K562 (cell line): Measurements from ENCODE around the gene CKM. TPM values are rescaled to one million over a fixed set of nuclear protein-coding genes. Genes with fewer than 3 reads are reported as not detected.

Experiments used
- BACH1 ChIP-seq: fragments of 200-800 bp; sonication (Bioruptor generic); IDR thresholded peaks from 2 replicates; pipeline ENCODE4 v1.6.1; 2016; ENCODE audit warnings: missing genetic modification characterization, missing compliant biosample characterization
- BMI1 ChIP-seq: fragments of 150-350 bp; IDR thresholded peaks from 2 replicates; pipeline ENCODE4 v1.6.1; 2014; ENCODE audit warnings: low read length
- BRF1 ChIP-seq: IDR thresholded peaks from 3 replicates; pipeline ENCODE4 v1.6.1; 2011; ENCODE audit warnings: borderline replicate concordance, mild to moderate bottlenecking; ENCODE audit not compliant: insufficient read length; ENCODE audit errors: extremely low read depth
- CCAR2 ChIP-seq: fragments of 200-400 bp; formaldehyde crosslinking; IDR thresholded peaks from 2 replicates; pipeline ENCODE4 v1.6.1; 2017; ENCODE audit warnings: mild to moderate bottlenecking, low read depth, low read length
- CHCHD3 ChIP-seq: fragments of 250-450 bp; sonication (Bioruptor Pico); IDR thresholded peaks from 2 replicates; pipeline ENCODE4 v2.1.2; 2022; ENCODE audit warnings: mild to moderate bottlenecking
- DPF2 ChIP-seq: fragments of 450-650 bp; IDR thresholded peaks from 2 replicates; pipeline ENCODE4 v1.6.1; 2016
- FOSL1 ChIP-seq: fragments of 200-800 bp; sonication (Bioruptor generic); conservative IDR thresholded peaks from 2 replicates; pipeline ENCODE4 v1.6.1; 2016; ENCODE audit warnings: missing genetic modification characterization, missing compliant biosample characterization
- HNRNPLL ChIP-seq: fragments of 200-400 bp; formaldehyde crosslinking; IDR thresholded peaks from 2 replicates; pipeline ENCODE4 v1.6.1; 2017; ENCODE audit warnings: low read length, low read depth, mild to moderate bottlenecking; ENCODE audit not compliant: poor library complexity, severe bottlenecking
- IRF2 ChIP-seq: sonication (generic); formaldehyde crosslinking; IDR thresholded peaks from 2 replicates; pipeline ENCODE4 v1.8.1; 2022; ENCODE audit warnings: mild to moderate bottlenecking, missing genetic modification reagents
- KAT2B ChIP-seq: IDR thresholded peaks from one replicate; pipeline ENCODE4 v1.6.1; 2012; ENCODE audit warnings: low read depth, mild to moderate bottlenecking, control low read depth, inconsistent platforms, low read length, moderate library complexity
- KDM1A ChIP-seq, 2 experiments: fragments of 450-650 bp; IDR thresholded peaks; 2 replicates each; pipeline ENCODE4 v1.6.1; 2016; ENCODE audit warnings: mild to moderate bottlenecking in 2 of 2
- KLF6 ChIP-seq: fragments of 250-450 bp; sonication (Bioruptor Pico); IDR thresholded peaks from 2 replicates; pipeline ENCODE4 v1.4.0; 2020; ENCODE audit warnings: mild to moderate bottlenecking, moderate library complexity, borderline replicate concordance
- MAFG ChIP-seq: fragments of 450-650 bp; conservative IDR thresholded peaks from 2 replicates; pipeline ENCODE4 v1.6.1; 2016; ENCODE audit warnings: missing genetic modification characterization, missing compliant biosample characterization
- MEF2D ChIP-seq: conservative IDR thresholded peaks from 2 replicates; pipeline ENCODE4 v1.6.1; 2016; ENCODE audit warnings: low read depth, missing genetic modification characterization, missing compliant biosample characterization
- NCOA6 ChIP-seq: fragments of 450-650 bp; IDR thresholded peaks from 2 replicates; pipeline ENCODE4 v1.6.1; 2017; ENCODE audit warnings: mild to moderate bottlenecking
- NR1H2 ChIP-seq: sonication (generic); formaldehyde crosslinking; IDR thresholded peaks from 2 replicates; pipeline ENCODE4 v1.4.0; 2020; ENCODE audit warnings: mild to moderate bottlenecking, missing genetic modification reagents
- RBM25 ChIP-seq: fragments of 200-400 bp; formaldehyde crosslinking; IDR thresholded peaks from 2 replicates; pipeline ENCODE4 v1.6.1; 2018; ENCODE audit warnings: low read length, low read depth, moderate library complexity; ENCODE audit not compliant: severe bottlenecking
- RUNX1 ChIP-seq: sonication (generic); IDR thresholded peaks from 2 replicates; pipeline ENCODE4 v1.6.1; 2016; ENCODE audit warnings: antibody characterized with exemption, low read depth
- SAFB ChIP-seq: fragments of 200-400 bp; formaldehyde crosslinking; IDR thresholded peaks from 2 replicates; pipeline ENCODE4 v1.6.1; 2017; ENCODE audit warnings: low read depth, low read length, borderline replicate concordance
- SIX5 ChIP-seq, 2 experiments: IDR thresholded peaks; 2 replicates each; pipeline ENCODE4 v1.6.1; 2011; ENCODE audit warnings: low read length in 2 of 2, borderline replicate concordance in 1 of 2, low read depth in 1 of 2, mild to moderate bottlenecking in 1 of 2, moderate library complexity in 1 of 2; ENCODE audit not compliant: insufficient read depth in 1 of 2
- SMARCA4 ChIP-seq: fragments of 450-650 bp; IDR thresholded peaks from 2 replicates; pipeline ENCODE4 v1.6.1; 2016
- SMARCC2 ChIP-seq: fragments of 450-650 bp; IDR thresholded peaks from 2 replicates; pipeline ENCODE4 v1.6.1; 2017; ENCODE audit warnings: antibody characterized with exemption, moderate library complexity, mild to moderate bottlenecking, low read depth
- TCF7L2 ChIP-seq: fragments of 150-350 bp; IDR thresholded peaks from 2 replicates; pipeline ENCODE4 v1.6.1; 2016; ENCODE audit warnings: low read depth, mild to moderate bottlenecking, low read length, moderate library complexity
- WHSC1 ChIP-seq: IDR thresholded peaks from one replicate; pipeline ENCODE4 v1.6.1; 2012; ENCODE audit warnings: low read length, control low read depth, inconsistent platforms
- ZNF766 ChIP-seq: fragments of 200-800 bp; sonication (Bioruptor generic); conservative IDR thresholded peaks from 2 replicates; pipeline ENCODE4 v1.6.1; 2016; ENCODE audit warnings: missing genetic modification characterization, missing compliant biosample characterization
- polyA plus RNA-seq, 8 experiments: library from polyadenylated mRNA; depleted of rRNA in 4 of 8; stranded (reverse) in 5 of 8; unstranded in 3 of 8; fragments of >200 nt; fragmentation: Nextera tagmentation in 2 of 8; fragmentation: Illumina TruSeq in 1 of 8; extraction: Ambion mirVana in 2 of 8; extraction: Trizol in 1 of 8; gene quantifications; 2 replicates each; pipeline versions ENCODE4 v1.2.1 to v1.2.3, GENCODE V29; 2011 to 2014; ENCODE audit warnings: inconsistent platforms in 1 of 8, missing spikeins in 1 of 8
- total RNA-seq, 7 experiments: library from RNA; depleted of rRNA in 6 of 7; stranded (reverse); fragments of >200 nt in 6 of 7; fragmentation: Illumina TruSeq in 2 of 7; extraction: Trizol in 2 of 7; gene quantifications; 2 replicates each; pipeline versions ENCODE4 v1.2.1 to v1.2.3, GENCODE V29; 2011 to 2021; ENCODE audit warnings: low replicate concordance in 1 of 7
- TF ChIP-seq, protein P1 (sequence below), 2 experiments: IDR thresholded peaks; 2 replicates each; pipeline ENCODE4 v1.6.1; 2012; ENCODE audit warnings: improper control_type of control experiment in 2 of 2, low read depth in 2 of 2, low read length in 2 of 2, borderline replicate concordance in 1 of 2
- TF ChIP-seq, protein P2 (sequence below): fragments of 250-450 bp; sonication (Bioruptor Pico); IDR thresholded peaks from 2 replicates; pipeline ENCODE4 v1.9.0; 2021; ENCODE audit warnings: mild to moderate bottlenecking
- TF ChIP-seq, protein P3 (sequence below): fragments of 250-450 bp; sonication (Bioruptor Pico); IDR thresholded peaks from 2 replicates; pipeline ENCODE4 v1.5.0; 2021

Gene CKM
- total and polyA plus RNA-seq, 9 of the 15 experiments (the other 6 are each of a cell fraction or from before 2014, with no cell fraction given), result 0.06 to 0.17 (median 0.09) TPM; not detected in 4

DNA sequence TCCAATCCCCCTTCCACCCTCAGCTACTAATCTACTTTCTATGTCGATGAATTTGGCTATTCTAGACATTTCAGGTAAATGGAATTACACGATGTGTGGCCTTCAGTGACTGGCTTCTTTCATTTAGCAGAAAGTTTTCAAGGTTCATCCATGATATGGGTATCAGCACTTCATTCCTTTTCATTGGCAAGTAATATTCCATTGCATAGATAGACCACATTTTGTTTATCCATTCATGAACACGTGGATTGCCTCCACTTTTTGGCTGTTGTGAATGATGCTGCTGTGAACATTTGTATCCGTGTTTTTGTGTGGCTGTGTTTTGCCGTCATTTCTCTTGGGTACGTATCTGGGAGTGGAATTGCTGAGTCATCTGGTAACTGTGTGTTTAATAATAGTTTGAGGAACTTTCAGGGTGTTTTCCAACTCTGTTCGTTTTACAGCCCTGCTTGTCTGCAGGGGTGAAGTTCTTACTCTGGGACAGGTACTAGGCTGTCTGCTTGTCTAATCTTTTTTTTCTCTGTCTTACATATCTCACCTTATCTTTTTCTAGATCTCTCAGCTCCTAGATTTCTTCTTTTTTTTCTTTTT is 39.1 kb downstream of the CKM start (continued):
- TF ChIP-seq, protein P1, sequence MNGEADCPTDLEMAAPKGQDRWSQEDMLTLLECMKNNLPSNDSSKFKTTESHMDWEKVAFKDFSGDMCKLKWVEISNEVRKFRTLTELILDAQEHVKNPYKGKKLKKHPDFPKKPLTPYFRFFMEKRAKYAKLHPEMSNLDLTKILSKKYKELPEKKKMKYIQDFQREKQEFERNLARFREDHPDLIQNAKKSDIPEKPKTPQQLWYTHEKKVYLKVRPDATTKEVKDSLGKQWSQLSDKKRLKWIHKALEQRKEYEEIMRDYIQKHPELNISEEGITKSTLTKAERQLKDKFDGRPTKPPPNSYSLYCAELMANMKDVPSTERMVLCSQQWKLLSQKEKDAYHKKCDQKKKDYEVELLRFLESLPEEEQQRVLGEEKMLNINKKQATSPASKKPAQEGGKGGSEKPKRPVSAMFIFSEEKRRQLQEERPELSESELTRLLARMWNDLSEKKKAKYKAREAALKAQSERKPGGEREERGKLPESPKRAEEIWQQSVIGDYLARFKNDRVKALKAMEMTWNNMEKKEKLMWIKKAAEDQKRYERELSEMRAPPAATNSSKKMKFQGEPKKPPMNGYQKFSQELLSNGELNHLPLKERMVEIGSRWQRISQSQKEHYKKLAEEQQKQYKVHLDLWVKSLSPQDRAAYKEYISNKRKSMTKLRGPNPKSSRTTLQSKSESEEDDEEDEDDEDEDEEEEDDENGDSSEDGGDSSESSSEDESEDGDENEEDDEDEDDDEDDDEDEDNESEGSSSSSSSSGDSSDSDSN (IDR thresholded peaks at IDR 0.05; ENCODE audit: borderline replicate concordance in 1 of 2, low read depth in 2 of 2, low read length in 2 of 2), result no peak
- TF ChIP-seq MAFG (tag), result peak; percentile 97
- TF ChIP-seq SIX5 (IDR thresholded peaks at IDR 0.05; ENCODE audit: borderline replicate concordance in 1 of 2, insufficient read depth in 1 of 2, low read depth in 1 of 2, low read length in 2 of 2), result no peak
- no peak for TF ChIP-seq ZNF766
- no peak for TF ChIP-seq CCAR2
- no peak for TF ChIP-seq RUNX1
- peak; percentile 43; the same call in 1 of the 2 replicates for TF ChIP-seq BACH1 (tag)
- TF ChIP-seq BRF1, result no peak
- TF ChIP-seq, protein P2, sequence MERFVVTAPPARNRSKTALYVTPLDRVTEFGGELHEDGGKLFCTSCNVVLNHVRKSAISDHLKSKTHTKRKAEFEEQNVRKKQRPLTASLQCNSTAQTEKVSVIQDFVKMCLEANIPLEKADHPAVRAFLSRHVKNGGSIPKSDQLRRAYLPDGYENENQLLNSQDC (CRISPR knock-in tag), result no peak
- TF ChIP-seq DPF2, result peak; percentile 60
- no peak for TF ChIP-seq SMARCC2
- 0 out of 2 replicates have a peak, but pooled peaks have one; percentile 33 for TF ChIP-seq SMARCA4
- TF ChIP-seq RBM25, result peak; percentile 93
- no peak for TF ChIP-seq WHSC1
- no peak for TF ChIP-seq NCOA6
- no peak for TF ChIP-seq KLF6 (CRISPR knock-in tag)
- TF ChIP-seq, protein P3, sequence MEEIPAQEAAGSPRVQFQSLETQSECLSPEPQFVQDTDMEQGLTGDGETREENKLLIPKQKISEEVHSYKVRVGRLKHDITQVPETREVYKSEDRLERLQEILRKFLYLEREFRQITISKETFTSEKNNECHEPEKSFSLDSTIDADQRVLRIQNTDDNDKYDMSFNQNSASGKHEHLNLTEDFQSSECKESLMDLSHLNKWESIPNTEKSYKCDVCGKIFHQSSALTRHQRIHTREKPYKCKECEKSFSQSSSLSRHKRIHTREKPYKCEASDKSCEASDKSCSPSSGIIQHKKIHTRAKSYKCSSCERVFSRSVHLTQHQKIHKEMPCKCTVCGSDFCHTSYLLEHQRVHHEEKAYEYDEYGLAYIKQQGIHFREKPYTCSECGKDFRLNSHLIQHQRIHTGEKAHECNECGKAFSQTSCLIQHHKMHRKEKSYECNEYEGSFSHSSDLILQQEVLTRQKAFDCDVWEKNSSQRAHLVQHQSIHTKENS (CRISPR knock-in tag), result no peak
- no peak for TF ChIP-seq IRF2 (CRISPR knock-in tag)
- no peak; the same call in 1 of the 2 replicates for TF ChIP-seq MEF2D (tag)
- TF ChIP-seq KDM1A (IDR thresholded peaks at IDR 0.05), result peak; percentile 52 to 75; a peak in 2 of 4 replicates
- no peak for TF ChIP-seq HNRNPLL
- TF ChIP-seq FOSL1, result no peak
- no peak for TF ChIP-seq SAFB
- no peak for TF ChIP-seq TCF7L2
- TF ChIP-seq BMI1, result no peak
- no peak for TF ChIP-seq KAT2B
- TF ChIP-seq NR1H2 (CRISPR knock-in tag), result no peak
- TF ChIP-seq CHCHD3 (CRISPR knock-in tag), result no peak
